Stomach (tissue), 9 donors: Measurements from ENCODE around the gene GABRR3. TPM values are rescaled to one million over a fixed set of nuclear protein-coding genes. Genes with fewer than 3 reads are reported as not detected.

Experiments
- DNase-seq, 2 donors: peaks; one replicate each; pipeline versions ENCODE4 v3.0.0 to v3.0.0-alpha.2; 2013 to 2019
- H3K27ac ChIP-seq, 5 donors: fragments of 200-600 bp in 4 of 5; sonication (generic) in 4 of 5; one replicate each; pipeline ENCODE4 v1.5.1; 2013 to 2019; ENCODE audit warnings: mild to moderate bottlenecking in 1 of 5, moderate library complexity in 1 of 5
- H3K27me3 ChIP-seq, 3 donors: fragments of 200-600 bp; sonication (generic); one replicate each; pipeline ENCODE4 v1.5.1; 2017 to 2019; ENCODE audit warnings: mixed run types in 1 of 3
- H3K36me3 ChIP-seq, 4 donors: fragments of 200-600 bp; sonication (generic); 1 replicate in 3 of 4; 2 replicates in 1 of 4; pipeline ENCODE4 v1.5.1; 2016 to 2019
- H3K4me1 ChIP-seq, 4 donors: fragments of 200-600 bp; sonication (generic); one replicate each; pipeline ENCODE4 v1.5.1; 2016 to 2019
- H3K4me3 ChIP-seq, 4 donors: fragments of 200-600 bp; sonication (generic) in 3 of 4; one replicate each; pipeline ENCODE4 v1.5.1; 2016 to 2019; ENCODE audit warnings: mild to moderate bottlenecking in 1 of 4
- H3K9me3 ChIP-seq, 4 donors: fragments of 200-600 bp; sonication (generic); one replicate each; pipeline ENCODE4 v1.5.1; 2016 to 2019
- CTCF ChIP-seq, 7 experiments: fragments of 450-650 bp in 4 of 7; fragments of 200-600 bp in 3 of 7; sonication (generic) in 3 of 7; IDR thresholded peaks; one replicate each; pipeline ENCODE4 v1.5.1; 2016 to 2019; ENCODE audit warnings: antibody characterized with exemption in 7 of 7, control low read depth in 2 of 7, mild to moderate bottlenecking in 1 of 7
- EP300 ChIP-seq: sonication (generic); formaldehyde crosslinking; IDR thresholded peaks from one replicate; pipeline ENCODE4 v1.6.1; 2017; ENCODE audit warnings: antibody characterized with exemption
- POLR2A ChIP-seq, 4 donors: fragments of 450-650 bp; IDR thresholded peaks; one replicate each; pipeline ENCODE4 v1.6.1; 2016; ENCODE audit warnings: antibody characterized with exemption in 4 of 4, control low read depth in 2 of 4, mild to moderate bottlenecking in 1 of 4, moderate library complexity in 1 of 4
- POLR2AphosphoS5 ChIP-seq, 3 donors: sonication (generic); formaldehyde crosslinking; IDR thresholded peaks; one replicate each; pipeline ENCODE4 v1.6.1; 2016; ENCODE audit warnings: antibody characterized with exemption in 3 of 3
- WGBS, 5 donors: extraction: QIAGEN DNeasy Blood & Tissue Kit in 3 of 5; methylation state at CpG; one replicate each; pipeline versions ENCODE4 v1.1.5 to v1.1.7; 2013 to 2018; 5-methylcytosine and 5-hydroxymethylcytosine counted together
- intact Hi-C: fragments of 100-400 bp; cut with DNase I; formaldehyde crosslinking; loops from one replicate; pipeline ENCODE4 v1.15.1; 2023; ENCODE audit warnings: low total_unique reads
- polyA plus RNA-seq, 3 donors: library from polyadenylated mRNA; stranded (reverse); fragments of 200-250 nt; gene quantifications; one replicate each; pipeline ENCODE4 v1.2.3, GENCODE V29; 2013
- total RNA-seq, 5 donors: library from RNA; depleted of rRNA; stranded (reverse); fragments of >200 nt; gene quantifications; one replicate each; pipeline versions ENCODE4 v1.1.0 to v1.2.3, GENCODE V29; 2014 to 2016
- donor health status: healthy with polysubstance abuse.
- donor health status: Bipolar disorder and iron deficiency.
- donor health status: healthy.

The GABRR3 gene
- total and polyA plus RNA-seq, 8 donors: not detected

GRCh38 chr3:97971679-97972567, 63.2 kb downstream of the GABRR3 start, which contains the start of gene RIOX2:
RIOX2 (minus strand) TSS chr3:97972431; CDS start chr3:97967593, 4,838 bp downstream.
- intact Hi-C loops: no loop called here
- Histone ChIP-seq H3K27me3 (no peaks in the 10 kb centered on the region), H3K36me3 (peaks cover under 1 to 7% (median 5%) of the 10 kb centered on the region in 4 donors), H3K9me3 (no peaks in the 10 kb centered on the region), H3K27ac (peak within 1 kb of the TSS; percentile 86 to 96 (median 93)), H3K4me1 (peaks cover 15 to 52% (median 27%) of the 10 kb centered on the region in 4 donors), H3K4me3 (peak within 1 kb of the TSS; percentile 63 to 95 (median 90))
- peak; percentile 78 to 92 for DNase-seq
- 1 to 2% (median 1%) methylated on average over 60 to 82 of the region's 82 CpGs for WGBS, 5 donors
- peak in 2 of 3 donors; percentile 42 to 49 for TF ChIP-seq POLR2AphosphoS5 (IDR thresholded peaks at IDR 0.05)
- TF ChIP-seq CTCF (IDR thresholded peaks at IDR 0.05): no peak

GRCh38 chr3:97970956-97971620, 64.0 kb downstream of the GABRR3 start:
- TF ChIP-seq EP300: no peak
- no peak for TF ChIP-seq CTCF (IDR thresholded peaks at IDR 0.05)
- no peak for TF ChIP-seq POLR2A (IDR thresholded peaks at IDR 0.05)
- TF ChIP-seq POLR2AphosphoS5 (IDR thresholded peaks at IDR 0.05): no peak
- Histone ChIP-seq H3K4me1 (peaks cover 15 to 58% (median 28%) of the 10 kb centered on the region in 4 donors), H3K27me3 (no peaks in the 10 kb centered on the region), H3K4me3 (peak overlapping the region; percentile 63 to 95 (median 90)), H3K9me3 (no peaks in the 10 kb centered on the region), H3K36me3 (peaks cover 5 to 16% (median 13%) of the 10 kb centered on the region in 4 donors), H3K27ac (peak overlapping the region in 4 of 5 donors; percentile 86 to 95 (median 91))
- WGBS, 5 donors: 41 to 56% (median 49%) methylated on average over 9 of the region's 9 CpGs
- intact Hi-C loops: no loop called here
- no peak for DNase-seq

GRCh38 chr3:97970156-97970555, 65.0 kb downstream of the GABRR3 start:
- peaks cover 15 to 58% (median 32%) of the 10 kb centered on the region in 4 donors for H3K4me1 ChIP-seq
- no peaks in the 10 kb centered on the region for H3K9me3 ChIP-seq
- no peaks in the 10 kb centered on the region for H3K27me3 ChIP-seq
- intact Hi-C loops: no loop called here
- H3K4me3 ChIP-seq: no peak overlapping the region
- DNase-seq: no peak
- H3K27ac ChIP-seq: peak overlapping the region in 2 of 5 donors; percentile 2 to 93
- WGBS, 5 donors: 88 to 94% (median 89%) methylated on average over 1 of the region's 1 CpG
- TF ChIP-seq POLR2AphosphoS5 (IDR thresholded peaks at IDR 0.05) (no peak), CTCF (IDR thresholded peaks at IDR 0.05) (no peak), EP300 (no peak), POLR2A (IDR thresholded peaks at IDR 0.05) (no peak)
- peaks cover 5 to 23% (median 19%) of the 10 kb centered on the region in 4 donors for H3K36me3 ChIP-seq

GRCh38 chr3:97969541-97969940, 65.6 kb downstream of the GABRR3 start:
- 73 to 87% (median 85%) methylated on average over 5 of the region's 5 CpGs for WGBS, 5 donors
- Histone ChIP-seq H3K9me3 (no peaks in the 10 kb centered on the region), H3K27ac (peak overlapping the region in 2 of 5 donors; percentile 2 to 12), H3K4me1 (peaks cover 15 to 58% (median 35%) of the 10 kb centered on the region in 4 donors), H3K4me3 (no peak overlapping the region), H3K27me3 (no peaks in the 10 kb centered on the region), H3K36me3 (peaks cover 5 to 23% (median 19%) of the 10 kb centered on the region in 4 donors)
- intact Hi-C loops: no loop called here
- TF ChIP-seq EP300: no peak
- no peak for TF ChIP-seq POLR2AphosphoS5 (IDR thresholded peaks at IDR 0.05)
- no peak for TF ChIP-seq POLR2A (IDR thresholded peaks at IDR 0.05)
- TF ChIP-seq CTCF (IDR thresholded peaks at IDR 0.05): no peak
- no peak for DNase-seq
